Stimulated activated naive CD8-positive, alpha-beta T cell treated with anti-CD3 and anti-CD28 coated beads, Interleukin-15, Interleukin-2, amounts not matched to agents 100 ng/mL and 50 ng/mL, for 24 hours (primary cell): Measurements from ENCODE around the gene MCCC1.

Experiments used
- H3K27ac Mint-ChIP-seq: one replicate; pipeline ENCODE4 v1.8.0; 2021; ENCODE audit warnings: mild to moderate bottlenecking, mixed read lengths
- H3K27me3 Mint-ChIP-seq: one replicate; pipeline ENCODE4 v1.8.0; 2021; ENCODE audit warnings: mixed read lengths
- H3K36me3 Mint-ChIP-seq: one replicate; pipeline ENCODE4 v1.8.0; 2021; ENCODE audit warnings: low read depth, mixed read lengths
- H3K4me1 Mint-ChIP-seq: one replicate; pipeline ENCODE4 v1.8.0; 2021; ENCODE audit warnings: low read depth, mixed read lengths
- H3K4me3 Mint-ChIP-seq: one replicate; pipeline ENCODE4 v1.8.0; 2021; ENCODE audit warnings: mild to moderate bottlenecking, mixed read lengths
- H3K9me3 Mint-ChIP-seq: one replicate; pipeline ENCODE4 v1.8.0; 2021; ENCODE audit warnings: mixed read lengths

MCCC1 gene

DNA sequence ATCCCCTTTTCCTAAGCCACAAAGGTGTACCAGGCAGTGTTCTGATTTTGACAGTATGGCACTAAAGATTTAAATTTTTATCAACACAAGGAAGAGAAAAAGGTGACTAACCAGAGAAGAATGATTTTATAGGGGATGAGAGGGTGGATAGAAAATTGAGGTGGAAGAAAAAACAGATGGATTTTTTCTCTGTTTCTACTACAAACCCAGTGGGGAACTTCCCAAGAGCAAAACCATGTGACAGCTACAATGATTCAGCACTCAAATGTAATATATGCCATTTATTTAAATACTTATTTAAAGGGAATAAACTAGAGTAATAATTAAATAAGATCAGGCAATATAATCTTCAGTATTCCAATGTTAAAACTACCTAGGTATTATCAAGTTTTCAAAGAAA is 130.0 kb downstream of the MCCC1 start:
- Mint-ChIP-seq H3K9me3 (no peaks in the 10 kb centered on the region), H3K36me3 (peaks cover 7% of the 10 kb centered on the region), H3K27ac (no peak overlapping the region), H3K4me3 (no peak overlapping the region), H3K27me3 (no peaks in the 10 kb centered on the region), H3K4me1 (peaks cover 68% of the 10 kb centered on the region)

DNA sequence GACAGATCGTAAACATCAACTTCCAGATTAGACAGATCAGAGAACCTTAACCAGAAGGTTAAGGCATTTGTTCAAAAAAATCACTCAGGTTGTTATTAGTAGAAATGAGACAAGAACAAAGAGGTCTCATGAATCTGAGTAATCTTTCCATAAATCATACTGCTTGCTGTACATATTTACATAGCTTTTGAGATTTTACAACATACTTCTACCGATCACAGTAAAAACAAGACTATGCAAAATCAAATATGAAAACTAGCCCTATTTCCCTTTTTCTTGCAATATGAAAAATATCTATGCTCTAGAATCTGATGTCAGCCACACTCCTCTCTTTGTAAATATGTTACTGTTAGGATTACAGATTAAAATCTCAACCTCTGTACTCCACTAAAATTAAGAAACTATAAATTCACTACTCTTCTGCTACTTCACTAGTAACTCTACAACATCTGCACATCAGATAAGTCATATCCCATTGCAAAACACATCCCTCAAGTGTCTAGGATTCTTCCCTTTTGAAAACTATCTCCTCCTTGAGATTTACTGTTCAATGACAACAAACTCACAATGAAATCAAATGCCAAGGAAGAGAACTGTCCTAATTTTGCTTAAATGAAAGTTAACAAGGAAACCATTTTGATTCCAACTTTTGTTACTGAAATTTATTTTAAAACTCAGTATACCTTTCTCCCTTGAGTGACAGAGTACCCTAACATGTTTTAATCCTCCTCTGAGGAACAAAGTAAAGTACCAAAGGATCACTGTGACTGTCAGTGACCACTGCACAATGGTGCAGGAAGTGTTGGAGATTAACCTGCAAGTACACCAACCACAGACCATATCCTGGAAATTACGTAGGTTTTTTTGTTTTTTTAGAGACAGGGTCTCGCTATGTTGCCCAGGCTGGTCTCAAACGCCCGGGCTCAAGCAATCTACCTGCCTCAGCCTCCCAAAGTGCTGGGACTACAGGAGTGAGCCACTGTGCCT is 131.8 kb downstream of the MCCC1 start:
- peaks cover 69% of the 10 kb centered on the region for H3K4me1 Mint-ChIP-seq
- H3K4me3 Mint-ChIP-seq, result peak overlapping the region; percentile 12
- peaks cover 18% of the 10 kb centered on the region for H3K36me3 Mint-ChIP-seq
- H3K27me3 Mint-ChIP-seq, result no peaks in the 10 kb centered on the region
- H3K27ac Mint-ChIP-seq, result peak overlapping the region; percentile 46
- no peaks in the 10 kb centered on the region for H3K9me3 Mint-ChIP-seq

DNA sequence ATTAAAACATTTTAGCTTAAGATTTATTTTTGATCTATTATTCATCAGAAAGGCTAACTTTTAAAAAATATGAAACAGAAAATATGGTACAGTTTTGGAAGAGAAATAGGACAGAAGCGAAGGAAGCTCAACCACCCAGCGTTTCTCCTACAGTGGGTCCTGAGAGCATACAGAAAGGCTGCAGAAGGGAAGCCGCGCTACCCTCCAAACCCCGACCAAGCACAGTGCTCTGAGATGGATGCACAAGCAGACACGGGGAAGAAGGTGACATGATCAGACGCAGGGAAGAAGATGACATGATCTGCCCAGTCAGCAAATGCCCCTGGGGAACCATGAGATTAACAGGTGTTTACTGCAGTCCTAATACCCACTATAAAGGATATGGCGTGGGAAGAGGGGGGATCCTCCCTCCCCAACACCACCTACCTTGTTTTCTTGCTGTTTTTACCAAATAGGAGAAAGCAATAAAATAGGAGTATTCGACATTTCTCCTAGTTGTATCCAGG is 133.4 kb downstream of the MCCC1 start:
- H3K4me3 Mint-ChIP-seq, result no peak overlapping the region

More for the DNA sequence above, 133.4 kb downstream of the MCCC1 start:
- H3K4me1 Mint-ChIP-seq, result peaks cover 57% of the 10 kb centered on the region
- no peaks in the 10 kb centered on the region for H3K9me3 Mint-ChIP-seq
- H3K27ac Mint-ChIP-seq, result no peak overlapping the region
- H3K27me3 Mint-ChIP-seq, result no peaks in the 10 kb centered on the region
- peaks cover 24% of the 10 kb centered on the region for H3K36me3 Mint-ChIP-seq
